Measurements from ENCODE around the gene FBL. TPM values are rescaled to one million over a fixed set of nuclear protein-coding genes. Genes with fewer than 3 reads are reported as not detected.

The FBL gene
- total and polyA plus RNA-seq, 2 of the 8 experiments (the other 6 are each of a cell fraction or from before 2014, with no cell fraction given): 790 to 1,361 TPM

DNA sequence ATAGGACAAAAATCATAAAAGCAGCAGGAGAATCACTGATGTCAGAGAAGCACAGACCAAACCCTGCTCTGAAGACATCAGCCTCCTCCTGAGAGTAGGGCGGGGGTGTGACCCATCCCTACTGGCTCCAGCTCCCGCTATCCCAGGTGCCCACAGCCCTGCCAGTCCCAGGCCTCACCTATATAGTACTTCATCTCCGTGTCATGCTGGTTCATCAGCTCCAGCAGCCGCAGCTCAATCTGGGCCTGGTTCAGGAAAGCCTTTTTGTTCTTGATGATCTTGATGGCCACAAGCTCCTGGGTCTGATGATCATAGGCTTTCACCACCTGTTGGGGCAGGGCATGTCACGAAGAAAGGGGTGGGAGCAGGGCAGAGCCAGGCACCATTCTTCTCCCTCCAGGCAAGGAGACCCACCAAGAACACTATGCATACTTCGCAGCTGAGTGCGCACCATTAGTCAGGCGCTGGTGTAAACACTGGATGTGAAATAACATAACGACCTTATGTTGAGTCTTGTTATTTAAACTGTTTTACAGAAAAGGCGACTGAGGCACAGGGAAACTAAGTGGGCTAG, 16.4 kb downstream of the FBL start (continued):
- TF ChIP-seq, protein P1, sequence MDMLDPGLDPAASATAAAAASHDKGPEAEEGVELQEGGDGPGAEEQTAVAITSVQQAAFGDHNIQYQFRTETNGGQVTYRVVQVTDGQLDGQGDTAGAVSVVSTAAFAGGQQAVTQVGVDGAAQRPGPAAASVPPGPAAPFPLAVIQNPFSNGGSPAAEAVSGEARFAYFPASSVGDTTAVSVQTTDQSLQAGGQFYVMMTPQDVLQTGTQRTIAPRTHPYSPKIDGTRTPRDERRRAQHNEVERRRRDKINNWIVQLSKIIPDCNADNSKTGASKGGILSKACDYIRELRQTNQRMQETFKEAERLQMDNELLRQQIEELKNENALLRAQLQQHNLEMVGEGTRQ (IDR thresholded peaks at IDR 0.05; ENCODE audit: low read length): no peak
- TF ChIP-seq, protein P2, sequence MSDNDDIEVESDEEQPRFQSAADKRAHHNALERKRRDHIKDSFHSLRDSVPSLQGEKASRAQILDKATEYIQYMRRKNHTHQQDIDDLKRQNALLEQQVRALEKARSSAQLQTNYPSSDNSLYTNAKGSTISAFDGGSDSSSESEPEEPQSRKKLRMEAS (IDR thresholded peaks at IDR 0.05): no peak
- TF ChIP-seq CTBP2 (IDR thresholded peaks at IDR 0.05; ENCODE audit: borderline replicate concordance, insufficient read depth, insufficient read length, low read length) (no peak), HDAC6 (IDR thresholded peaks at IDR 0.05; ENCODE audit: low read depth, low read length) (no peak), NANOG (IDR thresholded peaks at IDR 0.05; ENCODE audit: insufficient read depth, low read depth, low read length, poor library complexity, severe bottlenecking) (no peak), EZH2 (IDR thresholded peaks at IDR 0.05; ENCODE audit: low read depth, low read length, severe bottlenecking) (no peak)
- TF ChIP-seq, protein P3, sequence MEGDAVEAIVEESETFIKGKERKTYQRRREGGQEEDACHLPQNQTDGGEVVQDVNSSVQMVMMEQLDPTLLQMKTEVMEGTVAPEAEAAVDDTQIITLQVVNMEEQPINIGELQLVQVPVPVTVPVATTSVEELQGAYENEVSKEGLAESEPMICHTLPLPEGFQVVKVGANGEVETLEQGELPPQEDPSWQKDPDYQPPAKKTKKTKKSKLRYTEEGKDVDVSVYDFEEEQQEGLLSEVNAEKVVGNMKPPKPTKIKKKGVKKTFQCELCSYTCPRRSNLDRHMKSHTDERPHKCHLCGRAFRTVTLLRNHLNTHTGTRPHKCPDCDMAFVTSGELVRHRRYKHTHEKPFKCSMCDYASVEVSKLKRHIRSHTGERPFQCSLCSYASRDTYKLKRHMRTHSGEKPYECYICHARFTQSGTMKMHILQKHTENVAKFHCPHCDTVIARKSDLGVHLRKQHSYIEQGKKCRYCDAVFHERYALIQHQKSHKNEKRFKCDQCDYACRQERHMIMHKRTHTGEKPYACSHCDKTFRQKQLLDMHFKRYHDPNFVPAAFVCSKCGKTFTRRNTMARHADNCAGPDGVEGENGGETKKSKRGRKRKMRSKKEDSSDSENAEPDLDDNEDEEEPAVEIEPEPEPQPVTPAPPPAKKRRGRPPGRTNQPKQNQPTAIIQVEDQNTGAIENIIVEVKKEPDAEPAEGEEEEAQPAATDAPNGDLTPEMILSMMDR (IDR thresholded peaks at IDR 0.05; ENCODE audit: control extremely low read depth in 1 of 3, insufficient read depth in 1 of 3, low read depth in 1 of 3, low read length in 3 of 3): no peak
